MM.1S (cell line): ENCODE measurements around the gene MAPK8IP2.

Experiments
- DNase-seq: peaks from one replicate; pipeline ENCODE4 v3.0.0-alpha.2; 2015
- H2AFZ ChIP-seq: fragments of 300-600 bp; sonication (generic); 2 replicates; pipeline ENCODE4 v1.6.0; 2016; ENCODE audit warnings: antibody characterized with exemption, low read length
- H3F3A ChIP-seq: fragments of 300-600 bp; sonication (generic); 2 replicates; pipeline ENCODE4 v1.6.1; 2016; ENCODE audit warnings: mild to moderate bottlenecking, antibody characterized with exemption, low read length, moderate library complexity, mixed read lengths; ENCODE audit not compliant: insufficient read depth
- H3K27ac ChIP-seq: fragments of 300-600 bp; sonication (generic); 2 replicates; pipeline ENCODE4 v1.5.1; 2016; ENCODE audit warnings: mild to moderate bottlenecking, low read length
- H3K27me3 ChIP-seq: fragments of 300-600 bp; sonication (generic); replicated peaks from 2 replicates; pipeline ENCODE4 v1.6.0; 2016; ENCODE audit warnings: low read length; ENCODE audit not compliant: insufficient read depth
- H3K36me3 ChIP-seq: fragments of 300-600 bp; sonication (generic); replicated peaks from 2 replicates; pipeline ENCODE4 v1.6.1; 2016; ENCODE audit warnings: mild to moderate bottlenecking, low read length, mixed read lengths; ENCODE audit not compliant: insufficient read depth
- H3K4me1 ChIP-seq: fragments of 300-600 bp; sonication (generic); 2 replicates; pipeline ENCODE4 v1.6.1; 2016; ENCODE audit warnings: low read length, mixed read lengths
- H3K4me2 ChIP-seq: fragments of 300-600 bp; sonication (generic); 2 replicates; pipeline ENCODE4 v1.6.0; 2016; ENCODE audit warnings: low read depth, low read length
- H3K4me3 ChIP-seq: fragments of 300-600 bp; sonication (generic); 2 replicates; pipeline ENCODE4 v1.5.1; 2016; ENCODE audit warnings: low read length, mixed read lengths
- H3K79me2 ChIP-seq: fragments of 300-600 bp; sonication (generic); 2 replicates; pipeline ENCODE4 v1.6.1; 2016; ENCODE audit warnings: mixed run types, low read length, mixed read lengths
- H3K9ac ChIP-seq: fragments of 300-600 bp; sonication (generic); 2 replicates; pipeline ENCODE4 v1.6.1; 2016; ENCODE audit warnings: low read length, mixed read lengths
- H3K9me2 ChIP-seq: fragments of 300-600 bp; sonication (generic); replicated peaks from 2 replicates; pipeline ENCODE4 v1.6.1; 2016; ENCODE audit warnings: mild to moderate bottlenecking, low read length, mixed read lengths; ENCODE audit not compliant: insufficient read depth
- H3K9me3 ChIP-seq: fragments of 300-600 bp; sonication (generic); replicated peaks from 2 replicates; pipeline ENCODE4 v1.6.1; 2016; ENCODE audit warnings: mild to moderate bottlenecking, low read length, mixed read lengths; ENCODE audit not compliant: insufficient read depth
- H4K20me1 ChIP-seq: fragments of 300-600 bp; sonication (generic); 2 replicates; pipeline ENCODE4 v1.6.1; 2016; ENCODE audit warnings: mild to moderate bottlenecking, low read length, moderate library complexity, mixed read lengths; ENCODE audit not compliant: insufficient read depth
- CTCF ChIP-seq: fragments of 300-600 bp; sonication (generic); IDR thresholded peaks from 2 replicates; pipeline ENCODE4 v1.5.1; 2016; ENCODE audit warnings: antibody characterized with exemption, low read length, mixed read lengths
- EZH2 ChIP-seq: fragments of 300-600 bp; sonication (generic); optimal IDR thresholded peaks from 2 replicates; pipeline ENCODE3; 2017; ENCODE audit warnings: low read depth, mild to moderate bottlenecking, antibody characterized with exemption, low read length, mixed read lengths
- EZH2phosphoT487 ChIP-seq: fragments of 300-600 bp; sonication (generic); IDR thresholded peaks from 2 replicates; pipeline ENCODE4 v1.6.1; 2018; ENCODE audit warnings: antibody characterized with exemption, low read length

MAPK8IP2 gene

GRCh38 chr22:50620593-50621355 is 20.2 kb downstream of the MAPK8IP2 start:
- Histone ChIP-seq H3K9me3 (no peaks in the 10 kb centered on the region), H3K9me2 (no peaks in the 10 kb centered on the region), H3K4me1 (peaks cover 24% of the 10 kb centered on the region), H3K9ac (peak overlapping the region; percentile 40), H3K27me3 (peaks cover under 1% of the 10 kb centered on the region), H3K4me2 (peak overlapping the region; percentile 96), H3K27ac (peak overlapping the region; percentile 71; the same call in 1 of the 2 replicates), H4K20me1 (no peaks in the 10 kb centered on the region), H3K79me2 (no peaks in the 10 kb centered on the region), H3F3A (peaks cover 18% of the 10 kb centered on the region), H3K36me3 (no peaks in the 10 kb centered on the region), H3K4me3 (peak overlapping the region; percentile 73), H2AFZ (peak overlapping the region; percentile 70)
- peak; percentile 56 for DNase-seq
- TF ChIP-seq CTCF: no peak
- TF ChIP-seq EZH2: no peak
- TF ChIP-seq EZH2phosphoT487: no peak

GRCh38 chr22:50621356-50621880 is 20.8 kb downstream of the MAPK8IP2 start:
- no peaks in the 10 kb centered on the region for H3K9me3 ChIP-seq
- 0 out of 2 replicates have a peak, but pooled peaks cover under 1% of the 10 kb centered on the region for H3K79me2 ChIP-seq
- peaks cover 18% of the 10 kb centered on the region for H3F3A ChIP-seq
- H3K36me3 ChIP-seq: no peaks in the 10 kb centered on the region
- H3K9ac ChIP-seq: peak overlapping the region; percentile 40; the same call in 1 of the 2 replicates
- no peaks in the 10 kb centered on the region for H3K9me2 ChIP-seq
- peak overlapping the region; percentile 73 for H3K4me3 ChIP-seq
- peak overlapping the region; percentile 71; the same call in 1 of the 2 replicates for H3K27ac ChIP-seq
- no peaks in the 10 kb centered on the region for H4K20me1 ChIP-seq
- H2AFZ ChIP-seq: peak overlapping the region; percentile 70
- peak; percentile 38 for DNase-seq
- peak overlapping the region; percentile 96 for H3K4me2 ChIP-seq
- no peaks in the 10 kb centered on the region for H3K27me3 ChIP-seq
- H3K4me1 ChIP-seq: peaks cover 24% of the 10 kb centered on the region
- TF ChIP-seq EZH2phosphoT487 (no peak), EZH2 (no peak), CTCF (no peak)

- peaks cover 7% of the 10 kb centered on the region for H3K79me2 ChIP-seq
- no peaks in the 10 kb centered on the region for H3K9me3 ChIP-seq
- peak overlapping the region; percentile 71; the same call in 1 of the 2 replicates for H3K27ac ChIP-seq
- H3K27me3 ChIP-seq: no peaks in the 10 kb centered on the region
- peak overlapping the region; percentile 70 for H2AFZ ChIP-seq
- TF ChIP-seq EZH2 (no peak), CTCF (peak; percentile 47)
- H3K36me3 ChIP-seq: no peaks in the 10 kb centered on the region
- H3F3A ChIP-seq: peaks cover 18% of the 10 kb centered on the region
- peak; percentile 15 for DNase-seq
- peak overlapping the region; percentile 96 for H3K4me2 ChIP-seq
- no peaks in the 10 kb centered on the region for H4K20me1 ChIP-seq
- no peaks in the 10 kb centered on the region for H3K9me2 ChIP-seq
- peaks cover 26% of the 10 kb centered on the region for H3K4me1 ChIP-seq
- peak overlapping the region; percentile 73 for H3K4me3 ChIP-seq
- H3K9ac ChIP-seq: peak overlapping the region; percentile 40; the same call in 1 of the 2 replicates
Observed at GRCh38 chr22:50621948-50622722, 21.5 kb downstream of the MAPK8IP2 start.
